ENCODE data around the gene RFX2. TPM values are rescaled to one million over a fixed set of nuclear protein-coding genes. Genes with fewer than 3 reads are reported as not detected.

RFX2 gene
- total RNA-seq, 1 donor from 2014 or later, result 3.2 TPM

DNA sequence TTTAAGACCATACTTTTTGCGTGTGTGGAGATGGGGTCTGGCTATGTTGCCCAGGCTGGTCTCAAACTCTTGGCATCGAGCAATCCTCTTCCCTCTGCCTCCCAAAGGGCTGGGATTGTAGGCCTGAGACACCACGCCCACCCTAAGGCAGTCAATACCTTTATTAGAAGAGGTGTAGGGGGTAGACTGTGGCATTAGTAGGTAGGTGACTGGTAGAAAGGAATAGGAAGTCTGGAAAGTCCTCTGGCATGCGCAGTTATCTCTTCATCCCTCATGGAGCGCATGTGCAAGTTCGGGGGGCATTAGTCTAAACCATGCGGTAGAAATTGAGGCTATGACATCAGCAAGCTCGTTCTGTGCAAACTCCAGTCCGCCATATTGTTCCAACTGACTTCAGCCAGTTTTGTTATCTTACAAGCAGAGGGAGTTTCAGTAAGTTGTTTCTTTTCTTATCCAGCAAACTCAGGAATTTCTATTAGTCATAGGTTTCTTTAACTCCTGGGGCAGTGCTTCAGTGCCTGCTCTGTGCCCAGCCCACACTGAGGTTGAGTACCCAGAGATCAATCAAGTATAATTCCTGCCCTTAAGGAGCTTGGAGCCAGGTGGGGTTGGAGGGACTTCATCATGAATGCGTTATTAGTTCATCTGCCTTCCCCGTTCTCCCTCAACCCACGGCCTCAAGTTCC is 125.1 kb downstream of the RFX2 start:
- Histone ChIP-seq H3K79me2 (ENCODE audit: insufficient read depth, low read length) (no peaks in the 10 kb centered on the region), H3K27me3 (ENCODE audit: insufficient read depth, low read length) (no peaks in the 10 kb centered on the region), H4K20me1 (ENCODE audit: insufficient read depth, low read length) (no peaks in the 10 kb centered on the region), H3K9ac (ENCODE audit: low read length) (no peak overlapping the region), H3K4me1 (ENCODE audit: insufficient read depth, low read length) (peaks cover 15% of the 10 kb centered on the region), H3K4me3 (ENCODE audit: insufficient read depth, low read depth, low read length) (no peak overlapping the region), H3K4me2 (ENCODE audit: low read length) (peak overlapping the region; percentile 48), H3K9me3 (ENCODE audit: insufficient read depth, low read depth, low read length) (no peaks in the 10 kb centered on the region), H3K27ac (ENCODE audit: low read depth, low read length) (no peak overlapping the region), H2AFZ (ENCODE audit: low read depth, low read length) (peak overlapping the region; percentile 61), H3K36me3 (ENCODE audit: insufficient read depth, low read length) (no peaks in the 10 kb centered on the region)
- DNase-seq (ENCODE audit: low read depth) (peak; percentile 58), FAIRE-seq (no peak)
- TF ChIP-seq EZH2 (IDR thresholded peaks at IDR 0.05; ENCODE audit: insufficient read depth, low read length), result no peak
- TF ChIP-seq, protein P1, sequence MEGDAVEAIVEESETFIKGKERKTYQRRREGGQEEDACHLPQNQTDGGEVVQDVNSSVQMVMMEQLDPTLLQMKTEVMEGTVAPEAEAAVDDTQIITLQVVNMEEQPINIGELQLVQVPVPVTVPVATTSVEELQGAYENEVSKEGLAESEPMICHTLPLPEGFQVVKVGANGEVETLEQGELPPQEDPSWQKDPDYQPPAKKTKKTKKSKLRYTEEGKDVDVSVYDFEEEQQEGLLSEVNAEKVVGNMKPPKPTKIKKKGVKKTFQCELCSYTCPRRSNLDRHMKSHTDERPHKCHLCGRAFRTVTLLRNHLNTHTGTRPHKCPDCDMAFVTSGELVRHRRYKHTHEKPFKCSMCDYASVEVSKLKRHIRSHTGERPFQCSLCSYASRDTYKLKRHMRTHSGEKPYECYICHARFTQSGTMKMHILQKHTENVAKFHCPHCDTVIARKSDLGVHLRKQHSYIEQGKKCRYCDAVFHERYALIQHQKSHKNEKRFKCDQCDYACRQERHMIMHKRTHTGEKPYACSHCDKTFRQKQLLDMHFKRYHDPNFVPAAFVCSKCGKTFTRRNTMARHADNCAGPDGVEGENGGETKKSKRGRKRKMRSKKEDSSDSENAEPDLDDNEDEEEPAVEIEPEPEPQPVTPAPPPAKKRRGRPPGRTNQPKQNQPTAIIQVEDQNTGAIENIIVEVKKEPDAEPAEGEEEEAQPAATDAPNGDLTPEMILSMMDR (IDR thresholded peaks at IDR 0.05; ENCODE audit: insufficient read depth, low read depth, low read length), result no peak
- Mint-ChIP-seq H3K36me3 (ENCODE audit: low read depth, unreplicated experiment) (no peaks in the 10 kb centered on the region), H3K4me3 (ENCODE audit: unreplicated experiment) (peak overlapping the region; percentile 42), H3K9me3 (ENCODE audit: unreplicated experiment) (no peaks in the 10 kb centered on the region), H3K27me3 (ENCODE audit: low read depth, unreplicated experiment) (no peaks in the 10 kb centered on the region), H3K4me1 (ENCODE audit: low read depth, unreplicated experiment) (peaks cover 11% of the 10 kb centered on the region), H3K27ac (ENCODE audit: unreplicated experiment) (peak overlapping the region; percentile 86)

DNA sequence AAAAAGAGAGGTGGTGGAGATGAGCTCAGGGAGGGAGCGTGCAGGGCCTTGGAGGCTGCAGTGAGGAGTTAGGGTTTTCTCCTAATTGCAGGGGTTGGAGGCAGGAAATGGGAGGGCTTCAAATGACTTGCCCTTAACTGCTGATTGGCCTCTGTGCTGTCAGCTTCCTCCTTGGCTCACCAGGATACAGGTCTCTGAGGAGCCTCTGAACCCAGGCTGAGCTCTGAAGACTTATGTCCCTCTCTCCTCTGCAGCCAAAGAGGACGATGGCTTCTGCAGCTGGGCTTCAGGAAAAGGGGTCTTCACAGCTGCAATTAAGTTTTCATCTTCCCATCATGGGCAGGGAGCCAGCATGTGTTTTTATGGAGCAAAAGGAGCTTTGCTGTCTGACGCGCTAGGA is 125.7 kb downstream of the RFX2 start:
- H3K9ac ChIP-seq (ENCODE audit: low read length), result no peak overlapping the region
- H3K4me3 ChIP-seq (ENCODE audit: insufficient read depth, low read depth, low read length), result no peak overlapping the region
- H3K4me1 ChIP-seq (ENCODE audit: insufficient read depth, low read length), result peaks cover 20% of the 10 kb centered on the region
- H3K27me3 Mint-ChIP-seq (ENCODE audit: low read depth, unreplicated experiment), result no peaks in the 10 kb centered on the region
- no peaks in the 10 kb centered on the region for H3K9me3 ChIP-seq (ENCODE audit: insufficient read depth, low read depth, low read length)
- TF ChIP-seq EZH2 (IDR thresholded peaks at IDR 0.05; ENCODE audit: insufficient read depth, low read length), result no peak
- TF ChIP-seq, protein P1 (IDR thresholded peaks at IDR 0.05; ENCODE audit: insufficient read depth, low read depth, low read length), result no peak
- no peaks in the 10 kb centered on the region for H3K36me3 Mint-ChIP-seq (ENCODE audit: low read depth, unreplicated experiment)
- H3K4me1 Mint-ChIP-seq (ENCODE audit: low read depth, unreplicated experiment), result peaks cover 10% of the 10 kb centered on the region
- H3K27ac Mint-ChIP-seq (ENCODE audit: unreplicated experiment), result no peak overlapping the region
- H3K4me3 Mint-ChIP-seq (ENCODE audit: unreplicated experiment), result no peak overlapping the region
- FAIRE-seq, result no peak
- H3K79me2 ChIP-seq (ENCODE audit: insufficient read depth, low read length), result no peaks in the 10 kb centered on the region
- H4K20me1 ChIP-seq (ENCODE audit: insufficient read depth, low read length), result no peaks in the 10 kb centered on the region
- H3K27me3 ChIP-seq (ENCODE audit: insufficient read depth, low read length), result no peaks in the 10 kb centered on the region
- no peak overlapping the region for H3K4me2 ChIP-seq (ENCODE audit: low read length)
- no peaks in the 10 kb centered on the region for H3K36me3 ChIP-seq (ENCODE audit: insufficient read depth, low read length)
- no peaks in the 10 kb centered on the region for H3K9me3 Mint-ChIP-seq (ENCODE audit: unreplicated experiment)
- no peak overlapping the region for H2AFZ ChIP-seq (ENCODE audit: low read depth, low read length)
- DNase-seq (ENCODE audit: low read depth), result no peak
- H3K27ac ChIP-seq (ENCODE audit: low read depth, low read length), result no peak overlapping the region

DNA sequence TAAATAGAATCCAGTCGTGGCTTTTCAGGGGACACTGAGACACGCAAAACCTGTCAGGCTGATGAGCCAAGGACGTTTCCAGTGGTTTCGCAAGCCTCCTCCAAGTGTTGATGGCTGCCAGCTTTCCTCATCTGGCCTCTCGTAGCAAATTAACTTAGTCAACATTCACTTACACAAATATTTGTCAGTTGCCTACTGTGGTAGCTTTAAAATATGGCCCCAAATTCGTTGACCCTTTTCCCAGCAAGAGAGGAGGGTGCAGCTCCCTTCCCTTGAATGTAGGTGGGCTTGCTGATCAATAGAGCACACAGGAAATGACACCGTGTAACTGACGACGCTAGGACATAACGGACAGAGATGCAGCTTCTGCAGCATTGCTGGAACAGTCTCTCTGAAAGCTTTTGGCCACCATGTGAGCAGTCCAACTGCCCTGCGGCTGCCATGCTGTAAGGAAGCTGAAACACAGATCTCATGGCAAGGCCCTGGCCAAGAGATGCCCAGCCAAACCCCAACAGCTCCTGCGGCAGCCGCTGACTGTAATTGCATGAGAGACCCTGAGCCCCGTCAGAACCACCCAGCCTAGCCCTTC is 126.8 kb downstream of the RFX2 start:
- peaks cover 29% of the 10 kb centered on the region for H3K4me1 ChIP-seq (ENCODE audit: insufficient read depth, low read length)
- no peak overlapping the region for H3K27ac ChIP-seq (ENCODE audit: low read depth, low read length)
- Mint-ChIP-seq H3K4me1 (ENCODE audit: low read depth, unreplicated experiment) (peaks cover 8% of the 10 kb centered on the region), H3K27ac (ENCODE audit: unreplicated experiment) (no peak overlapping the region), H3K9me3 (ENCODE audit: unreplicated experiment) (no peaks in the 10 kb centered on the region), H3K4me3 (ENCODE audit: unreplicated experiment) (no peak overlapping the region), H3K36me3 (ENCODE audit: low read depth, unreplicated experiment) (no peaks in the 10 kb centered on the region), H3K27me3 (ENCODE audit: low read depth, unreplicated experiment) (no peaks in the 10 kb centered on the region)
- no peaks in the 10 kb centered on the region for H3K36me3 ChIP-seq (ENCODE audit: insufficient read depth, low read length)
- no peak overlapping the region for H3K9ac ChIP-seq (ENCODE audit: low read length)
- no peak for TF ChIP-seq EZH2 (IDR thresholded peaks at IDR 0.05; ENCODE audit: insufficient read depth, low read length)
- TF ChIP-seq, protein P1 (IDR thresholded peaks at IDR 0.05; ENCODE audit: insufficient read depth, low read depth, low read length), result no peak
- H3K27me3 ChIP-seq (ENCODE audit: insufficient read depth, low read length), result no peaks in the 10 kb centered on the region
- H2AFZ ChIP-seq (ENCODE audit: low read depth, low read length), result no peak overlapping the region
- no peak for DNase-seq (ENCODE audit: low read depth)
- FAIRE-seq, result no peak
- H3K4me2 ChIP-seq (ENCODE audit: low read length), result no peak overlapping the region
- H3K9me3 ChIP-seq (ENCODE audit: insufficient read depth, low read depth, low read length), result no peaks in the 10 kb centered on the region
- H3K79me2 ChIP-seq (ENCODE audit: insufficient read depth, low read length), result peaks cover 5% of the 10 kb centered on the region
- H4K20me1 ChIP-seq (ENCODE audit: insufficient read depth, low read length), result no peaks in the 10 kb centered on the region
- H3K4me3 ChIP-seq (ENCODE audit: insufficient read depth, low read depth, low read length), result no peak overlapping the region
